HEK293 (cell line): ENCODE measurements around the gene ZNRF1.

Source experiments
- CTCF ChIA-PET: fragments of 350-600 bp; formaldehyde crosslinking; extraction: SDS; loops from one replicate; lab custom pipeline; 2021; ENCODE audit warnings: antibody characterized with exemption; lab: Yijun Ruan, JAX
- POLR2A ChIA-PET: fragments of 300-600 bp; formaldehyde crosslinking; extraction: SDS; loops from one replicate; lab custom pipeline; 2020; ENCODE audit warnings: antibody characterized with exemption, inconsistent platforms; lab: Yijun Ruan, JAX
- H3K27ac ChIP-seq: fragments of 200-500 bp; sonication (Bioruptor generic); 2 replicates; pipeline ENCODE4 v1.5.1; 2014; ENCODE audit warnings: low read depth, low read length, control low read depth, inconsistent platforms; ENCODE audit errors: extremely low read depth
- H3K36me3 ChIP-seq, 2 experiments: fragments of 200-500 bp in 1 of 2; sonication (Bioruptor generic) in 1 of 2; 1 replicate in 1 of 2; 2 replicates in 1 of 2; pipeline ENCODE4 v1.5.1; 2014 to 2017; ENCODE audit warnings: inconsistent platforms in 2 of 2, low read length in 2 of 2; ENCODE audit not compliant: control insufficient read depth in 2 of 2, insufficient read depth in 1 of 2
- H3K4me1 ChIP-seq: fragments of 200-500 bp; sonication (Bioruptor generic); 2 replicates; pipeline ENCODE4 v1.5.1; 2014; ENCODE audit warnings: mild to moderate bottlenecking, low read length, inconsistent platforms; ENCODE audit not compliant: control insufficient read depth, insufficient read depth
- H3K4me3 ChIP-seq: 2 replicates; pipeline ENCODE4 v1.5.1; 2011; ENCODE audit warnings: low read depth, mild to moderate bottlenecking, control low read depth, low read length, moderate library complexity
- H3K9me3 ChIP-seq: fragments of 200-500 bp; sonication (Bioruptor generic); 2 replicates; pipeline ENCODE4 v1.5.1; 2014; ENCODE audit warnings: low read depth, low read length, inconsistent platforms; ENCODE audit not compliant: control insufficient read depth, insufficient read depth
- GFI1B ChIP-seq: fragments of 450-650 bp; formaldehyde crosslinking; IDR thresholded peaks from 2 replicates; pipeline ENCODE4 v1.5.1; 2016; ENCODE audit warnings: missing biosample characterization, missing genetic modification characterization
- HOXA7 ChIP-seq: sonication (generic); formaldehyde crosslinking; IDR thresholded peaks from 2 replicates; pipeline ENCODE4 v1.8.1; 2022; ENCODE audit warnings: missing genetic modification reagents, borderline replicate concordance
- IKZF3 ChIP-seq: fragments of 450-650 bp; IDR thresholded peaks from 2 replicates; pipeline ENCODE4 v1.5.0; 2018; ENCODE audit warnings: missing biosample characterization, mild to moderate bottlenecking, missing genetic modification characterization, moderate library complexity
- KLF8 ChIP-seq: fragments of 450-650 bp; formaldehyde crosslinking; IDR thresholded peaks from 2 replicates; pipeline ENCODE4 v1.5.1; 2016; ENCODE audit warnings: missing biosample characterization, missing genetic modification characterization
- MYNN ChIP-seq: fragments of 450-650 bp; formaldehyde crosslinking; IDR thresholded peaks from 2 replicates; pipeline ENCODE4 v1.5.1; 2016; ENCODE audit warnings: missing biosample characterization, missing genetic modification characterization, borderline replicate concordance
- SCRT2 ChIP-seq: fragments of 450-650 bp; formaldehyde crosslinking; IDR thresholded peaks from 2 replicates; pipeline ENCODE4 v1.5.1; 2016; ENCODE audit warnings: missing biosample characterization, missing genetic modification characterization
- TCF7L2 ChIP-seq: IDR thresholded peaks from 2 replicates; pipeline ENCODE4 v1.6.1; 2011; ENCODE audit warnings: low read depth, mild to moderate bottlenecking, inconsistent platforms, low read length, moderate library complexity, borderline replicate concordance
- ZNF132 ChIP-seq: fragments of 450-650 bp; formaldehyde crosslinking; IDR thresholded peaks from 2 replicates; pipeline ENCODE4 v1.5.1; 2017; ENCODE audit warnings: missing biosample characterization, missing genetic modification characterization, borderline replicate concordance
- ZNF140 ChIP-seq: fragments of 450-650 bp; formaldehyde crosslinking; IDR thresholded peaks from 2 replicates; pipeline ENCODE4 v1.5.1; 2016; ENCODE audit warnings: missing biosample characterization, missing genetic modification characterization
- ZNF146 ChIP-seq: fragments of 450-650 bp; formaldehyde crosslinking; IDR thresholded peaks from 2 replicates; pipeline ENCODE4 v1.5.1; 2016; ENCODE audit warnings: missing biosample characterization, missing genetic modification characterization
- ZNF16 ChIP-seq: fragments of 450-650 bp; formaldehyde crosslinking; IDR thresholded peaks from 2 replicates; pipeline ENCODE4 v1.5.1; 2016; ENCODE audit warnings: low read depth, missing biosample characterization, missing genetic modification characterization
- ZNF174 ChIP-seq: fragments of 450-650 bp; formaldehyde crosslinking; IDR thresholded peaks from 2 replicates; pipeline ENCODE4 v1.5.0; 2017; ENCODE audit warnings: missing biosample characterization, mild to moderate bottlenecking, missing genetic modification characterization
- ZNF239 ChIP-seq: fragments of 450-650 bp; formaldehyde crosslinking; IDR thresholded peaks from 2 replicates; pipeline ENCODE4 v1.5.1; 2016; ENCODE audit warnings: missing biosample characterization, missing genetic modification characterization
- ZNF335 ChIP-seq: fragments of 450-650 bp; formaldehyde crosslinking; conservative IDR thresholded peaks from 2 replicates; pipeline ENCODE4 v1.5.1; 2016; ENCODE audit warnings: missing biosample characterization, missing genetic modification characterization
- ZNF423 ChIP-seq: fragments of 450-650 bp; formaldehyde crosslinking; IDR thresholded peaks from 2 replicates; pipeline ENCODE4 v1.5.1; 2016; ENCODE audit warnings: missing biosample characterization, missing genetic modification characterization
- ZNF548 ChIP-seq: fragments of 450-650 bp; formaldehyde crosslinking; IDR thresholded peaks from 2 replicates; pipeline ENCODE4 v1.5.1; 2016; ENCODE audit warnings: missing biosample characterization, missing genetic modification characterization
- ZNF560 ChIP-seq: fragments of 450-650 bp; formaldehyde crosslinking; IDR thresholded peaks from 2 replicates; pipeline ENCODE4 v1.5.1; 2017; ENCODE audit warnings: missing biosample characterization, missing genetic modification characterization, borderline replicate concordance
- ZNF621 ChIP-seq: fragments of 450-650 bp; formaldehyde crosslinking; IDR thresholded peaks from 2 replicates; pipeline ENCODE4 v1.5.1; 2017; ENCODE audit warnings: missing biosample characterization, missing genetic modification characterization
- ZNF660 ChIP-seq: fragments of 450-650 bp; IDR thresholded peaks from 2 replicates; pipeline ENCODE4 v1.5.1; 2018; ENCODE audit warnings: missing biosample characterization, mild to moderate bottlenecking, missing genetic modification characterization
- ZNF707 ChIP-seq: fragments of 450-650 bp; formaldehyde crosslinking; IDR thresholded peaks from 2 replicates; pipeline ENCODE4 v1.5.1; 2016; ENCODE audit warnings: missing biosample characterization, missing genetic modification characterization
- ZNF791 ChIP-seq: fragments of 450-650 bp; formaldehyde crosslinking; IDR thresholded peaks from 2 replicates; pipeline ENCODE4 v1.5.1; 2016; ENCODE audit warnings: missing biosample characterization, missing genetic modification characterization
- TF ChIP-seq, protein P1 (sequence below): fragments of 450-650 bp; formaldehyde crosslinking; IDR thresholded peaks from 2 replicates; pipeline ENCODE4 v1.5.1; 2017; ENCODE audit warnings: missing biosample characterization, missing genetic modification characterization
- TF ChIP-seq, protein P2 (sequence below): IDR thresholded peaks from 2 replicates; pipeline ENCODE4 v1.6.1; 2011; ENCODE audit warnings: mild to moderate bottlenecking, low read depth, low read length, borderline replicate concordance
- TF ChIP-seq, protein P3 (sequence below): fragments of 450-650 bp; formaldehyde crosslinking; IDR thresholded peaks from 2 replicates; pipeline ENCODE4 v1.5.1; 2016; ENCODE audit warnings: missing biosample characterization, missing genetic modification characterization
- TF ChIP-seq, protein P4 (sequence below): fragments of 450-650 bp; formaldehyde crosslinking; IDR thresholded peaks from 2 replicates; pipeline ENCODE4 v1.5.1; 2017; ENCODE audit warnings: missing biosample characterization, missing genetic modification characterization

The ZNRF1 gene

DNA sequence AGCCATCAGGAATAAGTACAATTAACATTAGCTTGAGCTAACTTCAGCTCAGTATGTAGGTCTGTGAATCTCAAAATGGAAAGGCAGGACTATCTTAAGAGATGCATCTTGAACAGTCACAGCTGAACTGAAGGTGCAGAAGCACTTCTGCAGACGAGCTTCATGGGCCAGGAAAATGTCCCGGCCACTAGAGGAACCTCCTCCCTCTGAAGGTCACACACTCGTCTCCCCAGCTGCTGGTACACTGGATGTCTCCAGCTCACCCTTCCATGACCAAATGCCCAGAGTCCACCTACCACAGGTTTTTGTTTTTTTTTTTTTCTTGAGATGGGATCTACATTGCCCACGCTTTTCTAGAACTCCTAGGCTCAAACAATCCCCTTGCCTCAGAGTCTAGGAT is 47.1 kb upstream of the ZNRF1 start:
- ChIA-PET POLR2A (interaction anchor here (0.6 to 0.7 kb wide), 2 partner anchors 72 to 166 kb away, joined by 3 to 4 read pairs; no protein-coding TSS in a partner anchor), CTCF (interaction anchor here (0.5 to 2.2 kb wide), 2 partner anchors 37 to 160 kb away, joined by 4 to 9 read pairs; no protein-coding TSS in a partner anchor)
- Histone ChIP-seq H3K9me3 (no peaks in the 10 kb centered on the region), H3K36me3 (peaks cover 21 to 68% of the 10 kb centered on the region in 2 experiments; a peak in 2 of 3 replicates), H3K27ac (no peak overlapping the region), H3K4me3 (no peak overlapping the region), H3K4me1 (no peaks in the 10 kb centered on the region)
- no peak for TF ChIP-seq ZNF660 (tag by site-specific recombination)
- no peak for TF ChIP-seq ZNF140 (tag by site-specific recombination)
- TF ChIP-seq, protein P1, sequence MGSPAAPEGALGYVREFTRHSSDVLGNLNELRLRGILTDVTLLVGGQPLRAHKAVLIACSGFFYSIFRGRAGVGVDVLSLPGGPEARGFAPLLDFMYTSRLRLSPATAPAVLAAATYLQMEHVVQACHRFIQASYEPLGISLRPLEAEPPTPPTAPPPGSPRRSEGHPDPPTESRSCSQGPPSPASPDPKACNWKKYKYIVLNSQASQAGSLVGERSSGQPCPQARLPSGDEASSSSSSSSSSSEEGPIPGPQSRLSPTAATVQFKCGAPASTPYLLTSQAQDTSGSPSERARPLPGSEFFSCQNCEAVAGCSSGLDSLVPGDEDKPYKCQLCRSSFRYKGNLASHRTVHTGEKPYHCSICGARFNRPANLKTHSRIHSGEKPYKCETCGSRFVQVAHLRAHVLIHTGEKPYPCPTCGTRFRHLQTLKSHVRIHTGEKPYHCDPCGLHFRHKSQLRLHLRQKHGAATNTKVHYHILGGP (tag by site-specific recombination), result no peak
- no peak for TF ChIP-seq MYNN
- TF ChIP-seq ZNF791, result no peak
- TF ChIP-seq IKZF3, result no peak
- TF ChIP-seq SCRT2 (tag by site-specific recombination), result no peak
- TF ChIP-seq ZNF174, result no peak
- TF ChIP-seq ZNF621, result no peak
- no peak for TF ChIP-seq HOXA7 (CRISPR knock-in tag)
- no peak for TF ChIP-seq ZNF16
- TF ChIP-seq ZNF239 (tag by site-specific recombination), result no peak
- no peak for TF ChIP-seq ZNF707 (tag by site-specific recombination)
- no peak for TF ChIP-seq KLF8
- TF ChIP-seq, protein P2, sequence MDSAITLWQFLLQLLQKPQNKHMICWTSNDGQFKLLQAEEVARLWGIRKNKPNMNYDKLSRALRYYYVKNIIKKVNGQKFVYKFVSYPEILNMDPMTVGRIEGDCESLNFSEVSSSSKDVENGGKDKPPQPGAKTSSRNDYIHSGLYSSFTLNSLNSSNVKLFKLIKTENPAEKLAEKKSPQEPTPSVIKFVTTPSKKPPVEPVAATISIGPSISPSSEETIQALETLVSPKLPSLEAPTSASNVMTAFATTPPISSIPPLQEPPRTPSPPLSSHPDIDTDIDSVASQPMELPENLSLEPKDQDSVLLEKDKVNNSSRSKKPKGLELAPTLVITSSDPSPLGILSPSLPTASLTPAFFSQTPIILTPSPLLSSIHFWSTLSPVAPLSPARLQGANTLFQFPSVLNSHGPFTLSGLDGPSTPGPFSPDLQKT, result no peak

DNA sequence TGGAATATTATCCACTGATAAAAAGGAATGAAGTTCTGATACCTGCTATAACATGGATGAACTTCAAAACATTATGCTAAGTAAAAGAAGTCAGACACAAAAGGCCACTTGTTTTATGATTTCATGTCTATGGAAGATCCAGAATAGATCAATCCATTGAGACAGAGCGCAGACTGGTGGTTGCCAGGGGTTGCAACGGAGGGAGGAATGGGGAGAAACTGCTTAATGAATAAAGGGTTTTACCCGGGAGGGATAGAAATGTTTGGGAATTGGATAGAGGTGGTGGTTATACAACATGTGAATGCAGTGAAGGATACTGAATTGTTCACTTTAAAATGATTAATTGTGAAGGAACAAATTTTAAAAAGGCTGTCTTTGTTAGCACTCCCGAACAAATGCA is 44.1 kb upstream of the ZNRF1 start:
- H3K9me3 ChIP-seq, result no peaks in the 10 kb centered on the region
- peaks cover 12 to 62% of the 10 kb centered on the region in 2 experiments; a peak in 2 of 3 replicates for H3K36me3 ChIP-seq
- H3K4me3 ChIP-seq, result no peak overlapping the region
- CTCF ChIA-PET, result no interaction called here
- no peaks in the 10 kb centered on the region for H3K4me1 ChIP-seq
- POLR2A ChIA-PET, result no interaction called here
- TF ChIP-seq, protein P3, sequence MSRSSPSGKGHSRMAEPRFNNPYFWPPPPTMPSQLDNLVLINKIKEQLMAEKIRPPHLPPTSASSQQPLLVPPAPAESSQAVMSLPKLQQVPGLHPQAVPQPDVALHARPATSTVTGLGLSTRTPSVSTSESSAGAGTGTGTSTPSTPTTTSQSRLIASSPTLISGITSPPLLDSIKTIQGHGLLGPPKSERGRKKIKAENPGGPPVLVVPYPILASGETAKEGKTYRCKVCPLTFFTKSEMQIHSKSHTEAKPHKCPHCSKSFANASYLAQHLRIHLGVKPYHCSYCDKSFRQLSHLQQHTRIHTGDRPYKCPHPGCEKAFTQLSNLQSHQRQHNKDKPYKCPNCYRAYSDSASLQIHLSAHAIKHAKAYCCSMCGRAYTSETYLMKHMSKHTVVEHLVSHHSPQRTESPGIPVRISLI (tag by site-specific recombination), result no peak
- TF ChIP-seq ZNF132 (tag by site-specific recombination) (no peak), GFI1B (tag by site-specific recombination) (no peak), ZNF423 (no peak), ZNF146 (tag by site-specific recombination) (no peak), ZNF548 (no peak), ZNF335 (tag by site-specific recombination) (no peak), TCF7L2 (no peak), ZNF560 (no peak)
- TF ChIP-seq, protein P4, sequence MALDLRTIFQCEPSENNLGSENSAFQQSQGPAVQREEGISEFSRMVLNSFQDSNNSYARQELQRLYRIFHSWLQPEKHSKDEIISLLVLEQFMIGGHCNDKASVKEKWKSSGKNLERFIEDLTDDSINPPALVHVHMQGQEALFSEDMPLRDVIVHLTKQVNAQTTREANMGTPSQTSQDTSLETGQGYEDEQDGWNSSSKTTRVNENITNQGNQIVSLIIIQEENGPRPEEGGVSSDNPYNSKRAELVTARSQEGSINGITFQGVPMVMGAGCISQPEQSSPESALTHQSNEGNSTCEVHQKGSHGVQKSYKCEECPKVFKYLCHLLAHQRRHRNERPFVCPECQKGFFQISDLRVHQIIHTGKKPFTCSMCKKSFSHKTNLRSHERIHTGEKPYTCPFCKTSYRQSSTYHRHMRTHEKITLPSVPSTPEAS (tag by site-specific recombination), result no peak
- H3K27ac ChIP-seq, result no peak overlapping the region
